NCI-H187 (cell line): ENCODE results near the gene YJEFN3.

ENCODE experiments used
- DNase-seq, 2 experiments: peaks; one replicate each; lab custom pipeline; 2025; lab: John Stamatoyannopoulos, UW

YJEFN3 gene

GRCh38 chr19:19528721-19529490 lies at the start of gene YJEFN3:
TSS of gene YJEFN3 (plus strand) at chr19:19528911. CDS start at chr19:19528933, 22 bp downstream.
- no peak for DNase-seq

DNA sequence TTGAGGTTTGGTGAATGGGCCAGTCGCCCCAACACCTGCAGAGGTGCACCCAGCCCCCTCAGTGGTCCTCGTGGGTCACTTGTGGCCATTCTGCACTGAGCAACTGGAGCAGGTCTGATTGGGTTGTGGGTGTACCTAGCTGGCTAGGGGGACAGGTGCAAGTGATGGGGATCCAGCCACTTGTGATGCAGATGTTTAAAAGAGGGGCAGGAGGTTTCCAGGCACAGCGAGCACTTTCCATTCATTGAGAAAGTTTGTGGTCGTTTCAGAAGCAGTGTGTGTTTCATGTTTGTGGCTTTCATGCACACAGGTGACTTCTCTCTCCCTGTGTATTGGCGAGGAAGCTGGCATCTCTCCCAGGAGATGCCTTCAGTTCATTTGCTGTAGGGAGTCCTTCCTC lies 48.0 kb upstream of the YJEFN3 start:
- no peak for DNase-seq

DNA sequence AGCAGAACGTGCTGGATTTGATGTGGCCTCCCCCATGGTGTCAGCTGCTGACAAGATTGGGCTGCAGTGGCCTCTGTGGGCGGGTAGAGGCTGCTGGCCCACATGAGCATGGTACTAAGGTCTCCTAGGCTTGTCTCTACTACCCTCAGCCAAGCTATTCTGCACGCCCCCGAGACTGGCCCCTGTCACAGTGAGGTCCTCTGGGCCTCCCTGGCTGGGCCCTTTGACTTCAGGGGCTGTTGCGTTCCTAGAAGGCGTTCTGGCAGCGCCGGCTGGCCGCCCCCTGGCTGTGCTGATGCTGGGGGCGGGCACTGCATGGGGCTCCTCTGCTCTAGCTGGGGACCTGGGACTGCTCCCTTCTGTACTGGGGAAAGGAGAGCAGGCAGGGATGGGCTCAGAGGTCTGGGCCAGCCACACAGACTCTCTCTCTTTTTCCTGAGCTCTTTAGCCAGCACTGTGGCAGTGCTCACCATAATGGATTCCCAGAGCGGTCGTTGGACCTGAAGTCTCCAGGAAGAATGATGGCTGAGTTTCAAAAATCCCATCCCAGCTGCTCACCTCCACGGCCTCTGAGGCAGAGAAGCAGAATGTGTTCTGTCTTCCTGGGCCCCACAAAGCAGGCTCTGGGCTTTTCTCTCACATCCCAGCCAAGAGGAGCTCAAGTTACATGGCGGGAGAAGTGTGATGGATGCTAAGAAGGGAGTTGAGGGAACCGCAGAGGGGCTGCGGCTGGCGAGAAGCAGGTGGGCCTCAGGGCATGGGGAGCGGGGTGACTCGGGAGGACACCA lies 45.7 kb upstream of the YJEFN3 start:
- DNase-seq: no peak

- DNase-seq: no peak
These were observed 43.3 kb upstream of the YJEFN3 start for GRCh38 chr19:19485161-19485997.

- DNase-seq: no peak
These were observed 42.8 kb upstream of the YJEFN3 start for GRCh38 chr19:19485998-19486290.

GRCh38 chr19:19486343-19487076 lies 42.2 kb upstream of the YJEFN3 start:
- no peak for DNase-seq

GRCh38 chr19:19487077-19487949 lies 41.4 kb upstream of the YJEFN3 start:
- DNase-seq: no peak

DNA sequence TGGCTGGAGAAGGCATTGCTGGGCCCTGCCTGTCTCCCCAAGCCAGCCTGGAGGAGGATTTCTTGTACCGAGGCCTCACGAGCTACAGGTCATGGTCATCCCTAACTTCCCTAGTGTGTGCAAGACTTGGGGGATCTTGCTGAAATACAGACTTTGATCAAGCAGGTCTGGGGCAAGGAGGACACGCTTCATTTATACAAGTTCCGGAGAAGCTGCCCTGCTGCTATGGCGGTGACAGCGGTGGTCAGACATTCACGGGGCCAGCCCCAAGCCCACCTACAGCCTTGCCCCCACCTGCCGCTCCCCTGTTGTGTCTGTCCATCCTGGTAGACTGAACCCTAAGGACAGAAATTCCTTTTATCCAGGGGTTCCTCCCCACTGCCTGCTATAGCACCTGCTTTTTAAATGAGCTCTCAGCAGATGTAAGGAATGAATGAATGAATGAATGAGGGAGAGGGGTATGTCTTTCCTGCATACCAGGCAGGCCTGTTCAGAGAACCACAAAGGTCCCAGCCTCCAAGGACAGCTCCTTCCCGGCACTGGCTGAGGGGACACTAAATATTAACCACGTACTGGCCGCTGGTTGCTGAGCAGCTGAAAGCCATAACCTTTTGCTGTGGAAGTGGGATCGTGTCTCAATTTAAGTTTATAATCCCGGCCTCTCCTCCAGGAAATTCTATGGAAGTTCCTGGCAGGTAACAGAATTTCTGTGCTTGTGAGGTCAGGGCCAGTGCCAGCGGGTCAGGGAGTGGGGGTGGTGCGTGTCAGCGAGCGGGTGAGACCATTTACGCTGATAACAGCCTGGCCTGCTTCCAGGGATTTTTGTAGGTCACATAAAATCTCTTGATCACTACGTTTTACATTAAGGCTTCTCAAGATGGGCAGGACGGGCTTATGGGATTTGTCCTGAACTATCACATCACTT lies 40.5 kb upstream of the YJEFN3 start:
- DNase-seq: no peak

DNA sequence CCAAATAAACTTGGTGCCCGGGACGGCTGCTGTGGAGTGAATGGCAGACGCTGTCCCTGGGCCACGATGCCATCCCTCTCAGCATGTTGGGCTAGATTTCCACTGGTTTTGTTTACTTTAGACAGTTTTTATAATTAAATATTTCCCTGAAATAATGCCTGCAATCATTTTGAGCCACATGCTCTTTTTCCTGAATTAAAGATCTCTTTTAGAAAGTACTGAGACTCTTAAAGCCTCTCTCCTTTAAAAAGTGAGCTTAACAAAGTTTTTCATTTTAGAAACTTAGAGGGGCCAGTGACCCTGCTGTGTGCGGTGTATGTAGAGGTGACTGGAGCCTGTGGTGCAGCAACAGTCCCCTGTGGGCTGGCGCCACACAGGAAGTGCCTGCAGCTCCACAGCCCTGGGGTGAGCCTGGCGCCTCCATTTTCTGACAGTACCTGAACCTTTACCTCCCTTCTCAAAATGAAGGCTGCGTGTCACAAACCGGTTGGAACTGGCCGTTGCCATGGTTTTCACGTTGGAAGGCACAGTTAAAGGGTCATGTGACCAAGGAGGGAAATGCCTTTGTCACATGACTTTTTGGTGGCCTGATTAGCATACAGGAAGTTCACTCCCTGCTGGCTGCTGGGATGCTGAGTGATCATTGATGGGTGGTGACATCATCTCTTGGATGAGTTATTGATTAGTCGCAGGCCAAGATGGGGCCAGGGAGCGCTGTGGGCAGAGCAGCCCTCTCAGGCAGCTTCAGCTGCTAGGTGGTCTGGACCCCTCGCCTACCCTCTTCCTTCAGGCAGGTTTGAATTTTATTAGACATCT lies 39.6 kb upstream of the YJEFN3 start:
- DNase-seq: no peak

DNA sequence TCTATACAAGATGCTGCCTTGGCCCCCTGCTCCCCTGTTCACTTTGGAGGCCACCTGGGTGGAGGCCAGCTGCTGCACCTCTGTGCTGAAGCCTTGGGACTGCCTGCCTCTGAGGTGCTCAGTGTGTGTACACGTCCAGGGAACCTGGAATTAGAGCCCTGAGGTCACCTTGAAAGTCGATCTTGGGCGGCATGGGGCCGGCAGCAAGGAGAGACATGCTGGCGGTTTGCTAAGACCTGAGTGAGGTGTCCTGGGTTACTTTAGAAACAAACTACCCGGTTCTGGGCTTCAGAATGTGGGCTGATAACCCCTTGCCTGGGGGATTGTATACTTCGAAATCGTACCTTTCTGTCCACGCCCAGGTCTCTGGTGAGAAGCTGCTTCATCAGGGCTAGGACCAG lies 38.9 kb upstream of the YJEFN3 start:
- no peak for DNase-seq

GRCh38 chr19:19490214-19490968 lies 38.3 kb upstream of the YJEFN3 start:
- peak in 1 of 2 experiments; percentile 15 for DNase-seq

DNA sequence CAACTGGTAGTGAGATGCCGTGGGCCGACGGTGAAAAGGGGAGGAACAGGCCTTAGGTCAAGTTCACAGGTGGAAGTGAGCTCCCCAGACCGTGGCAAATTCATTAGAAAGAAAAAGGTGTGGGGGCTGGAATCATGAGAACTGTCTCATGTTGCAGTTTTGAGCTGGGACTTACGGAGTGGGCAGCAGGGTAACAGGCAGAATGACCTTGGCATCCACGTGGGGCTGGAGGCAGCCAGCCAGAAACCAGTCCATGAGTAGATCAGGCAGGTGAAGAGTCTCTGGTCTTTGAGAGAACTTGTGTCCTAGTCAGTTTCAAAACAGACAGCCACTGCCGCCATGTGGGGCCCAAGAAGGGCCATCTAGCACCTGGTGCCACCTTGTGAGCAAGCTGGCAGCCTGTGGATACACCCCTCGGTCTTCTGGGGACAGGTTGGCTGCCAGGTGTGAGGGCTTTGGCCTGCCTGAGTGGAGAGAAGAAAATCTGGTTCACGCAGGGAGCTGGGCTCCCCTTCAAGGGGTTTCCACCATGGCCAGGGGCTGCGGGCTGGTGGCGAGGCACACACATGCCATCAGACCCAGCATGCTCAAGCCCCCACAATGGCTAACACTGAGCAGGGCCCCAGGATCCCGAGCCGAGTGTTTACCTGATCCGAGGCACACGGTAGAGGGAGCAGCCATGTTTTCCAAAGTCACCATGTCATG lies 37.2 kb upstream of the YJEFN3 start:
- no peak for DNase-seq

GRCh38 chr19:19492026-19492610 lies 36.6 kb upstream of the YJEFN3 start:
- DNase-seq: no peak

DNA sequence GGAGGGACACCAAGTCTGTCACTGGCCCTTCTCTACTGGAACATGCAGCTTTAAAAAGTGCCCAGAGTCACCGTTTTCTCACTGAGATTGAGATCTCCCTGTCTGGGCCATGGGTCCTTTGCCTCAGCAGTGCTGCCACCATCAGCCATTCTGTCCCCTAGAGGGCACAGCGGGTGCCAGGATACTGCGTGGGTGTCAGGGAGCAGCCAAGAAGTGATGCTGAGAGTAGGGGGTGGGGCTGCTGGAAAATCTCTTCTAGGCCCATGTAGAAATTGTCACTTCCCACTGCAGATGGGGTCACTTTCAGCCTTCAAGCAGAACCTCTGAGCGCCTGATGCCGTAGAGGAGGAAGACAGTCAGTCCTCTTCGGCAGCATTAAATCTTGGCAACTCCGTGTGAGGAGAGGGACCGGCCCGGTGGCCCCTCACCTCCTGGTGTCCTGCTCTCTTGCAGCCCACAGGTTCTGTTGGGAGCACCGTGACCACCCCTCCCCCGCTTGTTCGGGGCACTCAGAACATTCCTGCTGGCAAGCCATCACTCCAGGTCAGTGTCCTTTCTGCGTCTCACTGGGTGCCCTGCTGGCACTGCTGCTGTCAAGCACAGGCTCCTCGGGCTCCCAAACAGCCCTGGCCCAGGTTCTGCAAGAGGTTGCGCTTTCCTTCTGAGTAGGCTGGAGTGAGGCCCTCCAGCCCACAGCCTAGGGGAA lies 34.7 kb upstream of the YJEFN3 start:
- DNase-seq: no peak

- DNase-seq: no peak
These were observed 32.8 kb upstream of the YJEFN3 start for GRCh38 chr19:19495614-19496603.
